RWPE2 (cell line): ENCODE measurements around the gene EML4.

Source experiments
- ATAC-seq: fragments of 200-7000 bp; cut with Tn5 transposase; 3 replicates; pipeline ENCODE4 v1.9.1; 2021; ENCODE audit warnings: low read depth
- DNase-seq: peaks from one replicate; pipeline ENCODE4 v3.0.0-alpha.2; 2020; ENCODE audit warnings: low spot score
- H3K27ac ChIP-seq: fragments of 450-650 bp; 2 replicates; pipeline ENCODE4 v1.5.1; 2017; ENCODE audit warnings: mild to moderate bottlenecking; ENCODE audit not compliant: poor library complexity, severe bottlenecking
- H3K27me3 ChIP-seq: fragments of 250-450 bp; sonication (Bioruptor Pico); 2 replicates; pipeline ENCODE4 v1.5.1; 2021; ENCODE audit warnings: mild to moderate bottlenecking, moderate library complexity; ENCODE audit not compliant: insufficient read depth, poor library complexity, severe bottlenecking
- H3K36me3 ChIP-seq: fragments of 250-450 bp; sonication (Bioruptor Pico); 2 replicates; pipeline ENCODE4 v1.5.1; 2020; ENCODE audit warnings: low read depth, mild to moderate bottlenecking, moderate library complexity
- H3K4me1 ChIP-seq: fragments of 250-450 bp; sonication (Bioruptor Pico); 2 replicates; pipeline ENCODE4 v1.5.1; 2021; ENCODE audit warnings: mild to moderate bottlenecking, moderate library complexity; ENCODE audit not compliant: insufficient read depth, poor library complexity, severe bottlenecking
- H3K4me3 ChIP-seq: fragments of 250-450 bp; sonication (Bioruptor Pico); 2 replicates; pipeline ENCODE4 v1.5.1; 2021; ENCODE audit warnings: mild to moderate bottlenecking, moderate library complexity; ENCODE audit not compliant: severe bottlenecking
- H3K9me3 ChIP-seq: fragments of 250-450 bp; sonication (Bioruptor Pico); 2 replicates; pipeline ENCODE4 v1.5.1; 2021; ENCODE audit warnings: mild to moderate bottlenecking, moderate library complexity; ENCODE audit not compliant: severe bottlenecking
- CTCF ChIP-seq: fragments of 450-650 bp; IDR thresholded peaks from one replicate; pipeline ENCODE4 v1.5.1; 2017; ENCODE audit warnings: mild to moderate bottlenecking, moderate library complexity; ENCODE audit not compliant: poor library complexity, severe bottlenecking

Gene EML4

GRCh38 chr2:42229949-42230348, 60.8 kb downstream of the EML4 start:
- Histone ChIP-seq H3K27me3 (no peaks in the 10 kb centered on the region), H3K36me3 (no peaks in the 10 kb centered on the region), H3K27ac (no peak overlapping the region), H3K4me1 (no peaks in the 10 kb centered on the region), H3K9me3 (no peaks in the 10 kb centered on the region), H3K4me3 (no peak overlapping the region)
- DNase-seq (no peak), ATAC-seq (no peak)
- TF ChIP-seq CTCF, result no peak

GRCh38 chr2:42230891-42231290, 61.7 kb downstream of the EML4 start:
- DNase-seq (no peak), ATAC-seq (no peak)
- H3K36me3 ChIP-seq, result no peaks in the 10 kb centered on the region
- no peak overlapping the region for H3K27ac ChIP-seq
- H3K4me1 ChIP-seq, result no peaks in the 10 kb centered on the region
- H3K4me3 ChIP-seq, result no peak overlapping the region
- no peaks in the 10 kb centered on the region for H3K9me3 ChIP-seq
- no peaks in the 10 kb centered on the region for H3K27me3 ChIP-seq
- TF ChIP-seq CTCF, result no peak

- DNase-seq (no peak), ATAC-seq (no peak)
- Histone ChIP-seq H3K36me3 (no peaks in the 10 kb centered on the region), H3K4me1 (no peaks in the 10 kb centered on the region), H3K27me3 (no peaks in the 10 kb centered on the region), H3K27ac (no peak overlapping the region), H3K4me3 (no peak overlapping the region), H3K9me3 (no peaks in the 10 kb centered on the region)
- no peak for TF ChIP-seq CTCF
These were observed 62.9 kb downstream of the EML4 start for GRCh38 chr2:42232024-42232423.

GRCh38 chr2:42233976-42234441, 64.9 kb downstream of the EML4 start:
- no peak overlapping the region for H3K27ac ChIP-seq

More at GRCh38 chr2:42233976-42234441, 64.9 kb downstream of the EML4 start:
- TF ChIP-seq CTCF, result no peak
- DNase-seq (no peak), ATAC-seq (no peak)
- no peaks in the 10 kb centered on the region for H3K27me3 ChIP-seq
- no peak overlapping the region for H3K4me3 ChIP-seq
- no peaks in the 10 kb centered on the region for H3K36me3 ChIP-seq
- no peaks in the 10 kb centered on the region for H3K9me3 ChIP-seq
- no peaks in the 10 kb centered on the region for H3K4me1 ChIP-seq
